Measurements from ENCODE around the gene ARHGAP15.
"Not testable (repeated sequence)": the region's sequence is repeated elsewhere in the genome, so short reads cannot be mapped to it uniquely, and the experiment has no call there.

Gene ARHGAP15

GRCh38 chr2:143521396-143521795 lies 392.2 kb downstream of the ARHGAP15 start:
- no peak overlapping the region for H3K27ac Mint-ChIP-seq
- no peaks in the 10 kb centered on the region for H3K27me3 Mint-ChIP-seq
- peaks cover 70% of the 10 kb centered on the region for H3K36me3 Mint-ChIP-seq (ENCODE audit: low read depth)
- H3K4me1 Mint-ChIP-seq (ENCODE audit: low read depth): peaks cover 63% of the 10 kb centered on the region
- no peak for DNase-seq
- H3K9me3 Mint-ChIP-seq: no peaks in the 10 kb centered on the region
- no peak overlapping the region for H3K4me3 Mint-ChIP-seq

GRCh38 chr2:143522699-143523098 lies 393.5 kb downstream of the ARHGAP15 start:
- no peak for DNase-seq
- no peaks in the 10 kb centered on the region for H3K9me3 Mint-ChIP-seq
- peaks cover 65% of the 10 kb centered on the region for H3K36me3 Mint-ChIP-seq (ENCODE audit: low read depth)
- no peak overlapping the region for H3K27ac Mint-ChIP-seq
- H3K4me1 Mint-ChIP-seq (ENCODE audit: low read depth): peaks cover 61% of the 10 kb centered on the region
- no peaks in the 10 kb centered on the region for H3K27me3 Mint-ChIP-seq
- no peak overlapping the region for H3K4me3 Mint-ChIP-seq

DNA sequence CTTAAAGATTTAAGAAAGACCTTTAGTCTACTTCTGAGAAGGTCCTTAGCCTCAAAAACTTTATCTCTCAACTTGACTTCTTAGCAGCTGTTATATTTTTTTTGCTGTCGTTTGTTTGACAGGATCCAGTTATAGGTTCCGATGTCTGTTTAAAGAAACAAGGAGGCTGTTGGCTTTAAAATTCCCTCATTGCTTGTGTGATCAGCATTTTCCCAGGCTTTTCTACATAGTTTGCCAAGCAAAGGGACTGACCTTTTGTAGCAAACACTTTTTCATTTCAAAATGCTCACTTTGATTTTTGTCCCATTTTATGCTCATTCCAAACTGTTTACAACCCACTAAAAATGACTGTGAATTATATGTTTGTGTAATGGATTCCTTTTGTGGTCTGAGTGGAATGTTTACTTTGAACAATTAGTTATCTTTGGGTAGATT lies 394.9 kb downstream of the ARHGAP15 start:
- H3K27me3 Mint-ChIP-seq: no peaks in the 10 kb centered on the region
- H3K27ac Mint-ChIP-seq: peak overlapping the region; percentile 24
- H3K4me1 Mint-ChIP-seq (ENCODE audit: low read depth): peaks cover 71% of the 10 kb centered on the region
- peaks cover 3% of the 10 kb centered on the region for H3K9me3 Mint-ChIP-seq
- no peak for DNase-seq
- peaks cover 61% of the 10 kb centered on the region for H3K36me3 Mint-ChIP-seq (ENCODE audit: low read depth)
- no peak overlapping the region for H3K4me3 Mint-ChIP-seq

- Mint-ChIP-seq H3K27ac (peak overlapping the region; percentile 67), H3K36me3 (ENCODE audit: low read depth) (peaks cover 61% of the 10 kb centered on the region)
- DNase-seq: no peak
Measured at GRCh38 chr2:143524559-143525401, 395.6 kb downstream of the ARHGAP15 start.

DNA sequence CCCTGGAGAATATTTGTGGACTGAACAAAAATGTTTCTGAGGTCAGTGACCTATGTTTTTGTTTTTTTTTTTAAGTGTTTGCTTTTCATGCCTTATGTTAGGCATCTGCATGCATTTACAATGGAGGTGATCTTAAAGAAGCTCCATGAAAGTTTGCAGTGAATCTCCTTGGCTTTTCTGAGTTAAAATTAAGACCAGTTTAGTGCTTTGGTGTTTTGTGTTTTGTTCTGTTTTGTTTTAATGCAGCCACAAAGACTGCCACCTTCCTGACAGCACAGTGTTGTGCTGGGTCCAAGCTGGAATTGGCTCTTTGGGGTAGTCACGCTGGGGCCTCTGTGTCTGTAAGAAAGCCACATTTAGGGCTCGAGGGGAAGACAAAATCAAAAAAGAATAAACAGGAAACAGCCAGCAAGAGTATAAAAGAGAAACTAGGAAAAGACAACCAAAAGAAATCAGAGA lies 396.2 kb downstream of the ARHGAP15 start:
- no peak overlapping the region for H3K4me3 Mint-ChIP-seq
- DNase-seq: no peak
- peaks cover 59% of the 10 kb centered on the region for H3K36me3 Mint-ChIP-seq (ENCODE audit: low read depth)
- H3K27ac Mint-ChIP-seq: peak overlapping the region; percentile 53
- H3K27me3 Mint-ChIP-seq: no peaks in the 10 kb centered on the region
- H3K4me1 Mint-ChIP-seq (ENCODE audit: low read depth): peaks cover 70% of the 10 kb centered on the region
- peaks cover 4% of the 10 kb centered on the region for H3K9me3 Mint-ChIP-seq

More at GRCh38 chr2:143524559-143525401, 395.6 kb downstream of the ARHGAP15 start:
- no peak overlapping the region for H3K4me3 Mint-ChIP-seq
- peaks cover 4% of the 10 kb centered on the region for H3K9me3 Mint-ChIP-seq
- H3K4me1 Mint-ChIP-seq (ENCODE audit: low read depth): peaks cover 73% of the 10 kb centered on the region
- H3K27me3 Mint-ChIP-seq: no peaks in the 10 kb centered on the region

- Mint-ChIP-seq H3K27ac (no peak overlapping the region), H3K36me3 (ENCODE audit: low read depth) (peaks cover 57% of the 10 kb centered on the region), H3K9me3 (peaks cover 4% of the 10 kb centered on the region), H3K4me3 (no peak overlapping the region), H3K4me1 (ENCODE audit: low read depth) (peaks cover 63% of the 10 kb centered on the region), H3K27me3 (no peaks in the 10 kb centered on the region)
- no peak for DNase-seq
Measured at GRCh38 chr2:143526498-143526897, 397.3 kb downstream of the ARHGAP15 start.

DNA sequence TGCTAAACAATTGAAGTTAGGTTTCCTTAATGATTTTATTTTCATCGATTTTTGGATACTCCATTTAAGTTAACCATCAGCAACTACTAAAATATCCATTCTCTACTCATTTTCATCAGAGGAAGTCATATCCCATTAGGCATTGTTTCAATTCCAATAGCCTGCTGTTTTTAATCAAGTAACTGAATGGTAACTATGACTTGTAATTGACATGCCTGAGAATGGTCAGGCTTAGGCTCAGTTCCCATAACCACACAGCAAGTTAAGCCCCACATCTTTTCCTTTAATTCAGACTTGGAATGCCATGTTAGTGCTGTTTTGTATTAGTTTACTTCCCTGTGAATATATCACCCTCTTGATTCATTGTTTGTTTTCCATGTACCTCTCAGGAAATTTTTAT lies 398.8 kb downstream of the ARHGAP15 start:
- Mint-ChIP-seq H3K4me1 (ENCODE audit: low read depth) (peaks cover 48% of the 10 kb centered on the region), H3K27me3 (no peaks in the 10 kb centered on the region), H3K4me3 (no peak overlapping the region), H3K27ac (no peak overlapping the region), H3K9me3 (peaks cover 4% of the 10 kb centered on the region), H3K36me3 (ENCODE audit: low read depth) (peaks cover 57% of the 10 kb centered on the region)
- no peak for DNase-seq

GRCh38 chr2:143529118-143529720 lies 400.0 kb downstream of the ARHGAP15 start:
- peak overlapping the region; percentile 71 for H3K27ac Mint-ChIP-seq
- DNase-seq: no peak
- H3K9me3 Mint-ChIP-seq: peaks cover 4% of the 10 kb centered on the region
- peaks cover 64% of the 10 kb centered on the region for H3K36me3 Mint-ChIP-seq (ENCODE audit: low read depth)
- H3K27me3 Mint-ChIP-seq: no peaks in the 10 kb centered on the region
- no peak overlapping the region for H3K4me3 Mint-ChIP-seq
- peaks cover 40% of the 10 kb centered on the region for H3K4me1 Mint-ChIP-seq (ENCODE audit: low read depth)

GRCh38 chr2:143530758-143531157 lies 401.5 kb downstream of the ARHGAP15 start:
- Mint-ChIP-seq H3K9me3 (peaks cover 7% of the 10 kb centered on the region), H3K27ac (no peak overlapping the region), H3K36me3 (ENCODE audit: low read depth) (peaks cover 68% of the 10 kb centered on the region), H3K4me3 (no peak overlapping the region), H3K27me3 (no peaks in the 10 kb centered on the region), H3K4me1 (ENCODE audit: low read depth) (peaks cover 25% of the 10 kb centered on the region)
- DNase-seq: no peak

DNA sequence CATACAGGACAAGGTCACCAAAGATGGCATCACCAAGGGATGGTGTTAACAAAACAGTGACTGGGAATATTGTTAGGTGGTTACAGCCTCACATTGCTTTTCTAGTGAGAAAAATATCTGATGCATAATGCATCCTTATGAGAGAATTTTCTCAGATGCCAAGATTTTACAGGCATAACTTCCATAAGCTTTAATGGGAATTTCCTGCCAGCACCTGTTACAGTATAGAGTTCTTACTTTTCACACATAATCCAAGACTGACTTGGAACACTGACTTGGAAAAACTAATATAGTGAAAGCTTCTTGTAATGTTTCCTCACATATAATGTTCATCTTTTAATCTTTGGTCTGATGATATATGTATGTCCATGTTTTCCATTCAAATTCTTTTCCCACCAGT lies 402.8 kb downstream of the ARHGAP15 start:
- Mint-ChIP-seq H3K4me3 (no peak overlapping the region), H3K27me3 (no peaks in the 10 kb centered on the region)

GRCh38 chr2:143533846-143534245 lies 404.6 kb downstream of the ARHGAP15 start:
- H3K27ac Mint-ChIP-seq: no peak overlapping the region

More for the DNA sequence above, 402.8 kb downstream of the ARHGAP15 start:
- no peak overlapping the region for H3K27ac Mint-ChIP-seq
- H3K9me3 Mint-ChIP-seq: peaks cover 11% of the 10 kb centered on the region
- H3K36me3 Mint-ChIP-seq (ENCODE audit: low read depth): peaks cover 76% of the 10 kb centered on the region
- peaks cover 21% of the 10 kb centered on the region for H3K4me1 Mint-ChIP-seq (ENCODE audit: low read depth)
- no peak for DNase-seq

GRCh38 chr2:143535802-143536201 lies 406.6 kb downstream of the ARHGAP15 start:
- Mint-ChIP-seq H3K4me1 (ENCODE audit: low read depth) (peaks cover 8% of the 10 kb centered on the region), H3K27me3 (no peaks in the 10 kb centered on the region), H3K9me3 (peaks cover 9% of the 10 kb centered on the region), H3K4me3 (no peak overlapping the region), H3K27ac (no peak overlapping the region), H3K36me3 (ENCODE audit: low read depth) (peaks cover 76% of the 10 kb centered on the region)
- DNase-seq: no peak

More at GRCh38 chr2:143533846-143534245, 404.6 kb downstream of the ARHGAP15 start:
- no peak overlapping the region for H3K4me3 Mint-ChIP-seq
- peaks cover 11% of the 10 kb centered on the region for H3K9me3 Mint-ChIP-seq
- no peaks in the 10 kb centered on the region for H3K27me3 Mint-ChIP-seq
- H3K4me1 Mint-ChIP-seq (ENCODE audit: low read depth): peaks cover 12% of the 10 kb centered on the region
- H3K36me3 Mint-ChIP-seq (ENCODE audit: low read depth): peaks cover 80% of the 10 kb centered on the region
- DNase-seq: no peak

GRCh38 chr2:143541899-143542298 lies 412.7 kb downstream of the ARHGAP15 start:
- not testable (repeated sequence) for H3K27me3 Mint-ChIP-seq, H3K27ac Mint-ChIP-seq, H3K4me3 Mint-ChIP-seq, H3K9me3 Mint-ChIP-seq, DNase-seq
- Mint-ChIP-seq H3K4me1 (ENCODE audit: low read depth) (peaks cover 40% of the 10 kb centered on the region), H3K36me3 (ENCODE audit: low read depth) (peaks cover 56% of the 10 kb centered on the region)

- no peak for DNase-seq
- H3K27me3 Mint-ChIP-seq: no peaks in the 10 kb centered on the region
- peaks cover 6% of the 10 kb centered on the region for H3K9me3 Mint-ChIP-seq
- H3K4me3 Mint-ChIP-seq: no peak overlapping the region
- H3K4me1 Mint-ChIP-seq (ENCODE audit: low read depth): peaks cover 37% of the 10 kb centered on the region
- peak overlapping the region; percentile 57 for H3K27ac Mint-ChIP-seq
- peaks cover 49% of the 10 kb centered on the region for H3K36me3 Mint-ChIP-seq (ENCODE audit: low read depth)
Measured at GRCh38 chr2:143545059-143545948, 416.1 kb downstream of the ARHGAP15 start.
